Activated CD4-positive, CD25-positive, alpha-beta regulatory T cell (primary cell): ENCODE measurements around the gene MED16.
"Not testable (repeated sequence)": the region's sequence is repeated elsewhere in the genome, so short reads cannot be mapped to it uniquely, and the experiment has no call there.

Experiments used
- DNase-seq, 4 experiments: peaks; one replicate each; lab custom pipeline; 2025; lab: John Stamatoyannopoulos, UW

Gene MED16

GRCh38 chr19:854549-854948 lies 38.4 kb downstream of the MED16 start:
- DNase-seq, result no peak

DNA sequence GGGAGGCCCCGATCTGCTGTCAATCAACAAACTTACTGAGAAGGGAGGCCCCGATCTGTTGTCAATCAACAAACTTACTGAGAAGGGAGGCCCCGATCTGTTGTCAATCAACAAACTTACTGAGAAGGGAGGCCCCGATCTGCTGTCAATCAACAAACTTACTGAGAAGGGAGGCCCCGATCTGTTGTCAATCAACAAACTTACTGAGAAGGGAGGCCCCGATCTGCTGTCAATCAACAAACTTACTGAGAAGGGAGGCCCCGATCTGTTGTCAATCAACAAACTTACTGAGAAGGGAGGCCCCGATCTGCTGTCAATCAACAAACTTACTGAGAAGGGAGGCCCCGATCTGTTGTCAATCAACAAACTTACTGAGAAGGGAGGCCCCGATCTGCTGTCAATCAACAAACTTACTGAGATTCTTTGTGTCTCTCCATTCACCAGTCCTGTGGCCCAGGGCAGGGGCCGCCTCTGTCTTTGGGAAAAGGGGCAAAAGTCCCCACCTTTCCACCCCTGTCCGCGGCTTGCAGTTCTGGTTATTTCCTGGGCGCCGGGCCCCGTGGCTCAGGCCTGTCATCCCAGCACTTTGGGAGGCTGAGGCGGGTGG lies 39.3 kb downstream of the MED16 start:
- not testable (repeated sequence) for DNase-seq

DNA sequence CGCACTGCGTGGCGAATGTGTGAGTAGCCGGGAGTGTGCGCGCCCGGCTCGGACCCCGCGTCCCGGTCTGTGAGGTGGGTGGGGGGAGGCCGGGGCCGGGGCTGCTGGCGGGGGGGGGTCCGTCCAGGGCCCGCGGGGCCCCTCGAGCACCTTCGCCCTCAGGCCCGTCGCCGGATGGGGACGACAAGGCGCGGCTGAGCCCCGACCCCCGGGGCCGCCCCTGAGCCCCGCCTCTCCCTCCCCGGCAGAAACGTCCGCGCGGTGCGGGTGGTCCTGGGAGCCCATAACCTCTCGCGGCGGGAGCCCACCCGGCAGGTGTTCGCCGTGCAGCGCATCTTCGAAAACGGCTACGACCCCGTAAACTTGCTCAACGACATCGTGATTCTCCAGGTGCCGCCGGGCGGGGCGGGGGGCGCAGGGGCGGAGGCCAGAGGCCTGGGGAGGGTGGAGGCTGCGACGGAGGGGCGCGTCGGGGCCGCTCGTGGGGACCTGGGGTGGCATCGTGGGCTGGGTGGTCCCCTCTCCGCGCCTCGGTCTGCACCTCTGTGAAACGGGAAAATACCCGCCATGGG lies 39.9 kb downstream of the MED16 start:
- DNase-seq, result no peak

DNA sequence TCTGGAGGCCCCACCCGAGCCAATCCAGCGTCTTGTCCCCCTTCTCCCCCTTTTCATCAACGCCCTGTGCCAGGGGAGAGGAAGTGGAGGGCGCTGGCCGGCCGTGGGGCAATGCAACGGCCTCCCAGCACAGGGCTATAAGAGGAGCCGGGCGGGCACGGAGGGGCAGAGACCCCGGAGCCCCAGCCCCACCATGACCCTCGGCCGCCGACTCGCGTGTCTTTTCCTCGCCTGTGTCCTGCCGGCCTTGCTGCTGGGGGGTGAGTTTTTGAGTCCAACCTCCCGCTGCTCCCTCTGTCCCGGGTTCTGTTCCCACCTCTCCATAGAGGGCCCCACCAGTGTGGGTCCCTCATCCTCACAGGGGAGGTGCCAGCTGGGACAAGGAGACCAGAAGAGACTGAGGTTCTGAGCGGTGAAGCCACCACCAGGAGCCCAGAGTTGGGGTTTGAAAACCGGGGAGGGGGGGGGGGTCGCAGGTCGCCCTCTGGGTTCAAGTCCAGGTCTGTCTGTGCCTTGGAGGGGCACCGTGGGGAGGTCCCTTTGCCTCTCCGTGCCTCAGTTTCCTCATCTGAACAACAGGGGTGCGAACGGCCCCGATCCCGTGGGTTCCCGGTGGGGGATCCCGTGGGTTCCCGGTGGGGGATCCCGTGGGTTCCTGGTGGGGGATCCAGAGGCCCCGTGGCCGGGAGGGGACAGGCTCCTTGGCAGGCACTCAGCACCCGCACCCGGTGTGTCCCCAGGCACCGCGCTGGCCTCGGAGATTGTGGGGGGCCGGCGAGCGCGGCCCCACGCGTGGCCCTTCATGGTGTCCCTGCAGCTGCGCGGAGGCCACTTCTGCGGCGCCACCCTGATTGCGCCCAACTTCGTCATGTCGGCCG lies 40.6 kb downstream of the MED16 start, which contains the start of gene ELANE:
ELANE (plus strand) TSS at position 168 of the 878 bp plus-strand sequence; CDS start at position 194, 26 bp downstream.
- DNase-seq, result no peak

GRCh38 chr19:850979-851335 lies 42.0 kb downstream of the MED16 start:
- DNase-seq, result no peak

GRCh38 chr19:850221-850978 lies 42.6 kb downstream of the MED16 start:
- no peak for DNase-seq

- not testable (repeated sequence) for DNase-seq
Observed at GRCh38 chr19:849195-849594, 43.8 kb downstream of the MED16 start.

DNA sequence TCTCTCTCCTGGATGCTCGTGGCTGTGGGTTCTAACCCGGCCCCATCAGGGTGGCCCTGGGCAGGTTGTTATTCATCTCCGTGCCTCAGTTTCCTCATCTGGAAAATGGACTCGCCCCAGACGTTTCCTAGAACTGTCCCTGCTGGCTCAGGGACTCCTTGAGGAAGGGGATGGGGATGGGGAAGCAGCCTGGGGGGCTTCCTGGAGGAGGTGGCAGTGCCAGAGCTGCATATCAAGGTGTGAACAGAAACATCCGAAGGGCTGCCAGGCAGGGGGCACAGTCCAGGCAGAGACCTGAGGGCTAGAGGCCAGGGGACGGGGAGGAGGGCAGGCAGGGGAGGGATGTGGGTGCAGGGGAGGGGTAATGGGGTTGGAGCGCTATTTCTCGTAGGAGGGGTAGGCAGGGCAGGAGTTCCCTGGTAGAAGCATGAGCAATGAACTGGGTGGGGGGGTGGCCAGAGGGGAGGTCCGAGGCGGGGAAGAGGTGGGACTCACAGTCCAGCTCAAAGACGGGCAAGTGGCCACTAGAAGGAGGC lies 44.5 kb downstream of the MED16 start:
- DNase-seq, result no peak

DNA sequence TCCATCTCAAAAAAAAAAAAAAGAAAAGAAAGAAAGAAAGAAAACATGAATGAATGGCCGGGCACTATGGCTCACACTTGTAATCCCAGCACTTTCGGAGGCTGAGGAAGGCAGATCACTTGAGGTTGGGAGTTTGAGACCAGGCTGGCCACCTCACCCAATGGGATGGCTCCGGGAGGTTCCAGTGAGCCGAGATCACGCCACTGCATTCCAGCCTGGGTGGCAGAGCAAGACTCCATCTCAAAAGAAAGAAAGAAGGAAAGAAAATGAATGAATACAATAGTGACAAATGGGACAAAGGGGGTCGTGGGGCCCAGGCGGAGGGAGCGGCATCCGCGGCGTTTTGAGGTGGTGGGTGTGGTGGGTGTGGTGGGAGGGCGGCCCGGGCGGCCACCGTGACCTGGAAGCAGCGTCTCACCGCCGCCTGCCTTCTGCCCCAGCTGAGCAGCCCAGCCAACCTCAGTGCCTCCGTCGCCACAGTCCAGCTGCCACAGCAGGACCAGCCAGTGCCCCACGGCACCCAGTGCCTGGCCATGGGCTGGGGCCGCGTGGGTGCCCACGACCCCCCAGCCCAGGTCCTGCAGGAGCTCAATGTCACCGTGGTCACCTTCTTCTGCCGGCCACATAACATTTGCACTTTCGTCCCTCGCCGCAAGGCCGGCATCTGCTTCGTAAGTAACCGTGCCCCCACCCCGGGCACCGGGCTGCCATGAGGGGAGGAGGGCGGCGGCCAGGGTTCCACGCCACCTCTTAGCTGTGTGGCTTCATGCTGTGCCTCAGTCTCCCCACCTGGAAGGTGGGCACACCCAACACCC lies 47.1 kb downstream of the MED16 start:
- DNase-seq, result no peak

DNA sequence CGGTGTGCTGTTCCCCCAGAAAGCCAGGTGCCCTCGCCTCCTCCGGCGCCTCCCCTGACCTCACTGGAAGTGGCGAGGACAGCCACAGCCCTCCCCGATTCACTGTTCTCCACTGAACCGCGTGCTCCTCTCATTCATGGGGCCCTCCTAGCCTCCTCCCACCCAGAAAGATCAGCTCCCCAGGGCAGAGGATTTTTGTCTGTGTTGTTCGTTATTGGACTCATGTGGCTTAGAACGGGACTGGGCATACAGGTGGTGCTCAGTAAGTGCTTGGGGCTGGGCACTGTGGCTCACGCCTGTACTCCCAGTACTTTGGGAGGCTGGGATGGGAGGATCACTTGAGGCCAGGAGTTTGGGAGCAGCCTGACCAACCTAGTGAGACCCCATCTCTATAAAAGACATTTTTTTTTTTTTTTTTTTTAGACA lies 48.4 kb downstream of the MED16 start:
- no peak for DNase-seq

DNA sequence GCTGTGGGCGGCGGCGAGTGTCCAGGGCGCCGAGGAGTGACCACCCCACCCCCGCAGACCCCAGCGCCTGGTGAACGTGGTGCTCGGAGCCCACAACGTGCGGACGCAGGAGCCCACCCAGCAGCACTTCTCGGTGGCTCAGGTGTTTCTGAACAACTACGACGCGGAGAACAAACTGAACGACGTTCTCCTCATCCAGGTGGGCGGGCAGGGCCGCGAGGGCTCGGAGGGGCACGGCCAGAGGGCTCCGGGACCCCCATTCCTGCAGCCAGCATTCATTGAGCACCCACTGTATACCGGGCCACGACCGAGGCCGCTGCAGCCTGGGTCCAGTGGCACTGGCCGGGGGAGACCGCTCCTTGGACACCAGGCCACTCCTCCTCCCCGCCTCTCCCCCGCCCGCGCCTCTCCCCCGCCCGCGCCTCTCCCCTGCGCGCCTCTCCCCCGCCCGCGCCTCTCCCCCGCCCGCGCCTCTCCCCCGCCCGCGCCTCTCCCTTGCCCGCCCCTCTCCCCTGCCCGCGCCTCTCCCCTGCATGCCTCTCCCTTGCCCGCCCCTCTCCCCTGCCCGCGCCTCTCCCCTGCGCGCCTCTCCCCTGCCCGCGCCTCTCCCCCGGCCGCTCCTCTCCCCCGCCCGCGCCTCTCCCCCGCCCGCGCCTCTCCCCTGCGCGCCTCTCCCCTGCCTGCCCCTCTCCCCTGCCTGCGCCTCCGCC lies 49.0 kb downstream of the MED16 start:
- DNase-seq, result no peak

GRCh38 chr19:843180-843835 lies 49.7 kb downstream of the MED16 start:
- DNase-seq, result no peak

DNA sequence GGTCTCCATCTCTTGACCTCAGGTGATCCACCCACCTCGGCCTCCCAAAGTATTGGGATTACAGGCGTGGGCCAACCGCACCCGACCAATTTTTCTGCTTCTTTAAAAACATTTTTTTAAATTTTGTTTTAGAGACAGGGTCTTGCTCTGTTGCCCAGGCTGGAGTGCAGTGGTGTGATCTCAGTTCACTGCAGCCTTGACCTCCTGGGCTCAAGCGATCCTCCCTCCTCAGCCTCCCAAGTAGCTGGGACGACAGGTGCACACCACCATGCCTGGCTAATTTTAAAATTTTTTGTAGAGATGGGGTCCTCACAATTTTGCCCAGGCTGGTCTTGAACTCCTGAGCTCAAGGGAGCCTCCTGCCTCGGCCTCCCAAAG lies 50.2 kb downstream of the MED16 start:
- not testable (repeated sequence) for DNase-seq

GRCh38 chr19:840519-841206 lies 52.3 kb downstream of the MED16 start, which contains the start of gene PRTN3:
TSS of gene PRTN3 (plus strand) at chr19:840999. CDS start at chr19:841009, 10 bp downstream.
- DNase-seq, result no peak

DNA sequence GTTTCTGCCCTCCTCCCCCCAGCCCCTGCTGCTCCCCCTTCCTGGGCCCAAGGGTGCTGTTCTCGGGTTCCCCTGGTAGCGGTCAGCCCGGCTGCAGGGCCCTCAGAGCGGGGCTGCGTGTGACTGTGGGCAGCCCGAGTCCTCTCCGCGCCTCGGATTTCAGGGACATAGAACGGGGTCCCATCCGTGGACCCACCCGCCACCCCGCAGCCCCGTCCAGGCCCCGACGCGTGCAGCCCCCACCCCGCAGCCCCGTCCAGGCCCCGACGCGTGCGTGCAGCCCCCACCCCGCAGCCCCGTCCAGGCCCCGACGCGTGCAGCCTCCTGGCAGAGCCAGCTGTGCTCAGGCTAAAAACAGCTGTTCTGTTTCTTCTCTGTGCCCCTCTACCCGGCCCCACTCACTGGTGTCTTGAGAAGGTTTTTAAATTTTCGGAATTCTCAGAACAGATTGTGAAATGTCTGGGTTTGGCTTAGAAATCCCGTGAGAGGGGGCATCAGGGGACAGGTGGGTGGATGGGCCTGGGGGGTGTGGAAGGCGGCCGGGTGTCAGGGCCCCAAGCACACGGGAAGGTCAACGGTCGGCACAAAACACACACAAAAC lies 57.7 kb downstream of the MED16 start:
- no peak for DNase-seq

DNA sequence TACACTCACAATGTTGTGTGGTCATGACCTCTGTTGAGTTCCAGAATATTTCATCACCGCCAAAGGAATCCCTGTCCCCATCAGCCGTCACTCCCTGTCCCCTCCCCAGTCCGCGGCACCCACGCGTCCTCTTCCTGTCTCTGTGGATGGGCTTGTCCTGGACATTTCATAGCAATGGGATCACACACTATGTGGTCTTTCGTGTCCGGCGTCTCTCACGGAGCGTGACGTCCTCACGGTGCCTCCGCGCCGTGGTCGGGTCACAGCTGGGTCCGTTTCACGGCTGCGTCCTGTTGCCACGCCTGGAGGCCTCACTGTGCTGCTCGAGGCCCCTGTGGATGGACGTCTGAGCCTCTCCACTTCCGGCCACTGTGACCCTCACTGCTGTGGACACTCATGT lies 58.8 kb downstream of the MED16 start:
- no peak for DNase-seq

DNA sequence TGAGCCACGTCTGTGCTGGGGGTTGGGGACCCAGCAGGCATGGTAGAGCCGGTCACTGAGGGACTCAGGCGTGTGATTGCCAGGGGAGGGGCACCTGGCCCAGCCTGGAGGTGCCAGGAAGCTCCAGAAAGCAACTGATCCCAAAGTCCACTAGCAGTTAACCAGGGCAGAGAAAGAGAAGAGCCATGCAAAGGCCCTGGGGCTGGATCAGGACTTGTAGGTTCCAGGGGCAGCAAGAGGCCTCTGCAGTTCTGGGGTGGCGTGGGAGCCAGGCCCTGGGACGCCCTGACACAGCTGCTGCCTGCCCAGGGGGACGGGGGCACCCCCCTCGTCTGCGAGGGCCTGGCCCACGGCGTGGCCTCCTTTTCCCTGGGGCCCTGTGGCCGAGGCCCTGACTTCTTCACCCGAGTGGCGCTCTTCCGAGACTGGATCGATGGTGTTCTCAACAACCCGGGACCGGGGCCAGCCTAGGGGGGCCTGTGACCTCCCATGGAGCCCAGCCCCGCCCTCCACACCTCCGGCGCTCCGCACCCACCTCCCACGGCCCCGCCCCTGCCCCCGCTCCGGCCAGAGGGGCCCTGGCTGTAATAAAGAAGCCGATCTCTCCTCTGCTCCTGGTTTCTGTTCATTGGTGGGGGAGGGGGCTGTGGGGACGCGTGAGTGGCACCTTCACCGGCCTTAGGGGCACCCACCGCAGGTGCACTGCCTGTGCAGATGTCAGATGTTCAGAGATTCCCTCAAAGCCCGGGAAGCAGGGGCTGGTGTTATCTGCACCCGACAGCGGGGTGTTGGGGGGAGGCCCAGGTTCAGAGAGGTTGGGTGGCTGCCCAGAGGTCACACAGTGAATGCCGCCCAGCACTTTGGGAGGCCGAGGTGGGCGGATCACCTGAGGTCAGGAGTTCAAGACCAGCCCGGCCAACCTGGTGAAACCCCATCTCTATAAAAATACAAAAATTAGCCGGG lies 61.3 kb downstream of the MED16 start:
- no peak for DNase-seq
